GM18870 (cell line): ENCODE measurements around the gene ZNF853.
"Not testable (repeated sequence)": the region's sequence is repeated elsewhere in the genome, so short reads cannot be mapped to it uniquely, and the experiment has no call there.

Experiments
- ATAC-seq: cut with Tn5 transposase; IDR thresholded peaks from one replicate; pipeline ENCODE4 v1.9.1; 2021; ENCODE audit warnings: moderate library complexity; ENCODE audit not compliant: unreplicated experiment

ZNF853 gene

DNA sequence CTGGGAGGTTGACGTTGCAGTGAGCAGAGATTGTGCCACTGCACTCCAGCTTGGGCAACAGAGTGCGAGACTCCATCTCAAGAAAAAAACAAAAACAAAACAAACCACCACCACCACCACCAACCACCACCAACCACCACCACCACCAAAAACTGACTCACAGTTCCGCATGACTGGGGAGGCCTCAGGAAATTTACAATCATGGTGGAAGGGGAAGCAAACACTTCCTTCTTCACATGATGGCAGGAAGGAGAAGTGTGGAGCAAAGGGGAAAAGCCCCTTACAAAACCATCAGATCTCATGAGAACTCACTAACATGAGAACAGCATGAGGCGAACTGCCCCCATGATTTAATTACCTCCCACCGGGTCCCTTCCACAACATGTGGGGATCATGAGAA is 19.6 kb downstream of the ZNF853 start:
- ATAC-seq, result not testable (repeated sequence)

DNA sequence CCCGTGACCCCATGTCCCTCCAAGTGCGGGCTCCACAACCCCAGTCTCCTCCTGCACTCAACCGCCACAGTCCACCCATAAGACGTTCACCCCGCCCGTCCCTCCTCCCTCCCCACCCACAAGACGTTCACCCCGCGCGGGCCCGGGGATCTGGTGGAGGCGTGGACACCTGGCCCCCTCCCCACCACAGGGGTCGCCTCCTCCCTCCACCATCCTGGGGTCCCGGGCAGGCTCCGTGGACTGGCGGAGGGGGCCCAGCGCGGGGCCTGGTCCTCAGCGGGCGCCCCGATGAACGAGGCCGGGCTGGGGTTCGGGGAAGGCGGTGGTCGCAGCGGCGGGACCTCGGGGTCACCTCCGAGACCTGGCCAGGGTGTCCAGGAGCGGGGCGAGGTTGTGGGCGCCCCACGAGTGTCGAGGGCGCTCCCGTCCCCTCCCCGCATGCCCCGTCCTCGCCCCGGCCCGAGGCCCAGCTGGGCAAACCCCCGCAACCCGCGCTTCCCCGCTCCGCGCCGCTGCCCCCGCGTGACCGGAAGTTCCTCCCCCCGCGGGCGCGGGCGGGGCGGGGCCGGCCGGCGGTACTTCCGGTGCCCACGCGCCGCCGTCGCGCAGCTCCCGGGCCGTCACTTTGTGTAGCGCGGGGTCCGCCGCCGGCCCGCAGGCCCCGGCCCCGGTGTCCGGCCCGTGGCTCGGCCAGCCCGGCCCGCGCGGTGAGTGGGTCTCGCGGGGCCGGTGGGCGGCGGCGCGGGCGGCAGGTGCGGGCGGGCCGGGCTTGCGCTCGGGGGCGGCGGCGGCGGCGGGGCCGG is 21.5 kb downstream of the ZNF853 start, which contains the start of gene ZNF316:
Gene ZNF316 (plus strand): TSS at position 578 of the 803 bp plus-strand sequence. CDS start 5,092 bp downstream, outside the sequence.
- ATAC-seq, result no peak

DNA sequence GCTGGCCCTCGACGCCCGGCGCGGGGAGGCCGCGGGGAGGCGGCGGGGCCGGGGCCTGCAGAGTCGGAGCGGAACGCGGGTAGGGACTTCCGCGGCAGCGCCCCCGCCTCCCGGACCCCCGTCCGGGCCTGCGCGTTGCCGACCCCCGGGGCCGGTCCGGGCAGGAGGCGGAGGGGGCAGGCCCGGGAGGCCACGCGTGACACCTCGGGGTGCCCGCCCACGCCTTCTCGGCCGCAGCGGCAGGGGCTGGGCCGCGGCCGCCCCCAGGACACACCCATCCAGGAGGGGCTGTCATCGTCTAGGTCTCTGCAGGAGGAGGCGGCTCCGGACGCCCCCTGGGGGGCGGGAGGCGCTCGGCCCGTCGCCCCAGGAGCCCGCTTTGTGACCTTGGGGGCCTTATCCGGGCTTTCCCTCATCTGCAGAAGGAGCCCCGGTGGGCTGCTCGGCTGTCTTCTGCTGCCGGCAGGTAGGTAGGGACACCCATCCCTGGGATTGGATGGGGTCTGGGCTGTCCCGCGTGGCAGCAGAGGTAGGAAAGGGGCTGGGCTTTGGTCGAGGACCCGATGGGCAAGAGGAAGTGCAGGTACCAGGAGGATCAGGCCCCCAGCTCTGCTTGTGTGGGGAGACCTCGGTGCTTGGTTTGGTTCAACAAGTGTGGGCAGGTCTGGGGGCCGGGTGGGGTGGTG is 22.3 kb downstream of the ZNF853 start:
- peak; percentile 50 for ATAC-seq

DNA sequence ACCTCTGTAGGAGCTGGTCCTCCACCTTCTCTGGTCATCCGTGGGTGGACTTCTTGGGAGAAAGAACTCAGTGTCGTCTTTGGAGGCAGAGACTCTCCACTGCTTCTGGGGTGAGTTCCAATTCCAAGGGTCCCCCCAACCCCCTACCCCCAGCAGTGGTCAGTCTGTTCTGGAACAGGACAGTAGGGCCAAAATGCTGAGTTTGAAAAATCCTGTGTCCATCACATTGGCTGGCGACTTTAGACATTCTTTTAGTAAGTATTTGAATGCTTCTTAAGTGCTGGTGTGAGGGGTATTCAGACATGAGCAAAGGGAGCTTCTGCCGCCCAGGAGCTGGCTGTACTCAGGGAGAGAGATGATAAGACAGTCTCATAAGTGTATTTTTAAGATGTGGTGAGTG is 23.6 kb downstream of the ZNF853 start:
- no peak for ATAC-seq

DNA sequence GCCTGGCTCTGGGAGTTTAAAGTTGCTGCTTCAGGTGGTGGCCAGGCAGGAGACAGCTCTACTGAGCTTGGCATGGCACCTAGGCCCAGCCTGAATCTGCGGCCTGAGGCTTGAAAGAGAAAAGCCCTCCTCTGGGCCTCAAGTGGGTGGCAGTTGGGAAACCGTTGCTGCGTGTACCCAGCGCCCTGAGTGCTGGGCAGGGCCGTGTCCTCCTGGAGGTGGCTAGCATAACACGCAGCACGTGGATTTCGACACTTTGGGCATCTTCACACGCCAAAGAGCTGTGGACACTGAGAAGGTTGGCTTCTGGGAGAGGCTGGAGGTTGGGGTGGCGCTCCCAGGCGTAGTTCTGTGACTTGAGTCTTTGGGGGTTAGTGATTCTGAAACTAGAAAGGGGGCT is 24.2 kb downstream of the ZNF853 start:
- ATAC-seq, result no peak

DNA sequence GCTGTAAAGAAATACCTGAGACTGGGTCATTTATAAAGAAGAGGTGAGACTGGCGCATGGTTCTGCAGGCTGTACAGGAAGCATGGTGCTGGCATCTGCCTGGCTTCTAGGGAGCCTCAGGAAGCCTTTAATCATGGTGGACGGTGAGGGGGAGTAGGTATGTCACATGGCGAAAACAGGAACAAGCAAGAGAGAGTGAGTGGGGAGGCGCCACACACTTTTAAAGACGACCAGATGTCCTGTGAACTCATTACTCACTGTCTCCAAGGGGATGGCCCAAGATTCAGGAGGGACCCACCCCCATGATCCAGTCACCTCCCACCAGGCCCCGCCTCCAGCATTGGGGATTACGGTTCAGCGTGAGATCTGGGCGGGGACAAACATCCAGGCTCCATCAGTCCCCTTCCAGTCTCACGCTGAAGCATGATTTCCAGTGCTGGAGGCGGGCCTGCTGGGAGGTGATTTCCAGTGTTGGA is 24.9 kb downstream of the ZNF853 start:
- no peak for ATAC-seq

DNA sequence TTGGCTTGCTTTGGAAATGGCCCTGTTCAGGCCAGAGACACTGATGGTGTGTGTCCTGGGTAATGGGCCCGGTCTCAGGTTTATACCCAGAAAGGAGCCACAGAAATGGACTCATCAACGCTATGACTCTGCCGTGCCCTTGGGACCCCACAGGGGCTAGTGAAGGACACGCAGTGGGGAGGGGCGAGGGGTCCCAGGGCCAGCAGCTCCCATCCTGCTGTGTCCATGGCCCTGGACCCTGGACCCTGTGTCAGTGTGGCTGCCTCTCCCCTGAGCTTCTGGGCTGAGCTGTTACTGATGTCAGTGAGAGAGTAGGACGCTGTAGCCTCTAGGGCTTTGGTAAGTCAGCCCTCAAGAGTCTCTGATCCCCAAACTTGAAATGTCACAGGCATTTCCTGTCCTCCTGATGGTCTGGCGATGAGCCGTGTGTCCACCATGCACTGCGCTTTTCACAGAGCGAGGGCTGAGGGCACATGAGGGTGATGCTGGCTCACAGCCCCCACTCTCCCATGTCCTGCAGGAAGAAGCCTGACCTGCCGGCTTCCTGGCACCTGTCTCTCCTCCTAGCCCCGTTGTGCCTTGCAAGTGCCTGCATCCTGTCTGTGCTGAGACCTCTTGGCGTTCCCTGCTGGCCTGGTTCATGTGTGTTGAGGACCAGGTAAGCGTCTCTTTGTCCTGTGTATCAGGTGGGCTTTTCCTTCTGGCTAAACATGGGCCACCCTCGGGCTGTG is 26.1 kb downstream of the ZNF853 start:
- no peak for ATAC-seq

DNA sequence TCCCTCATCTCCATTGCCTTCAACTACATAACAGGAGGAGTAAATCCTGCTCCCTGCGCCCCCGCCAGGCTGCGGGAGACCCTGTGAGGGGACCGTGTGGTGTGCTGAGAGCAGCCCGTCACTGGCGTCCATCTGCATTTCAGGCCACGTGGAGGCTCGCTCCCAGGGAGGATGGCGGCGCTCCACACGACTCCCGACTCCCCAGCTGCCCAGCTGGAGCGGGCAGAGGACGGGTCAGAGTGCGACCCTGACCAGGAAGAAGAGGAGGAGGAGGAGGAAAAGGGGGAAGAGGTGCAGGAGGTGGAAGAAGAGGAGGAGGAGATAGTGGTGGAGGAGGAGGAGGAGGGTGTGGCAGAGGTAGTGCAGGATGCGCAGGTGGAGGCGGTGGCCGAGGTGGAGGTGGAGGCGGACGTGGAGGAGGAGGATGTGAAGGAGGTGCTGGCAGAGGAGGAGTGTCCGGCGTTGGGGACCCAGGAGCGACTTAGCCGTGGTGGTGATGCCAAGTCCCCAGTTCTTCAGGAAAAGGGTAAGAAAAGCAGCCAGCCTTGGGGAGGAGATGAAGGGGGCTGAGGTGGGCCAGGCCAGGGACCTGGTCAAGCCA is 26.9 kb downstream of the ZNF853 start:
- no peak for ATAC-seq

DNA sequence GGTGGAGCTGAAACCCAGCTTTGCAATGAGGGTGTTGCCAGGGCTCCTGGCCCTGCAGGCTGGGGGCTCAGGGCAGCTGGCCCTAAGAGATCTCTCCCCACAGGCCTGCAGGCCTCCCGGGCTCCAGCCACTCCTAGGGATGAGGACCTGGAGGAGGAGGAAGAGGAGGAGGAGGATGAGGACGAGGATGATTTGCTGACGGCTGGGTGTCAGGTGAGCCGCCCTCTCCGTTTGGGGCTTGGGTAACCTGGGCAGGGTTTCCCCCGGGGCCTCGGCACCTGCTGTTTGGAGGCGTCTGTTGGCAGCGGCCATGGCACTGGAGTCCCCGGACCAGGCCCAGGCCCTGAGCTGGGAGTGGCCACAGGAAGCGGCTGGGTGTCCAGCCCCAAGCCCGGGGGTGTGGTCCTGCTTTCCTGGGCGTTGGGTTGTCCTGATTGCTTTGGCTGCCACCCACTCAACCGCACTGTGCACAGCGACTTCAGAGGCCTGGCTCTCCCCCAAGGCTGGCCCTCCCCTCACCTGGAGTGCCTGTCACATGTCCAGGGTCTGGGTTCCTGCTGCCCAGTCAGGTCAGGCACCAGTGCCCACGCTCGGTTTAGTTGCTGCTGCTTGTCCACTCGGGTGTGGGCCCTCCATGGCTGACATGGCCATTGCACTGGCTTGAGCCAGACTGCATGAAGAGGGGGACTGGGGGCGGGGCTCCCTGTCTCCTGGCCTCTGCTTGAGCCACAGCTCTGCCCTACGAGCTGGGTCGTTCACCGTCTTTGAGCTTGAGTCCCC is 27.6 kb downstream of the ZNF853 start:
- ATAC-seq, result no peak

DNA sequence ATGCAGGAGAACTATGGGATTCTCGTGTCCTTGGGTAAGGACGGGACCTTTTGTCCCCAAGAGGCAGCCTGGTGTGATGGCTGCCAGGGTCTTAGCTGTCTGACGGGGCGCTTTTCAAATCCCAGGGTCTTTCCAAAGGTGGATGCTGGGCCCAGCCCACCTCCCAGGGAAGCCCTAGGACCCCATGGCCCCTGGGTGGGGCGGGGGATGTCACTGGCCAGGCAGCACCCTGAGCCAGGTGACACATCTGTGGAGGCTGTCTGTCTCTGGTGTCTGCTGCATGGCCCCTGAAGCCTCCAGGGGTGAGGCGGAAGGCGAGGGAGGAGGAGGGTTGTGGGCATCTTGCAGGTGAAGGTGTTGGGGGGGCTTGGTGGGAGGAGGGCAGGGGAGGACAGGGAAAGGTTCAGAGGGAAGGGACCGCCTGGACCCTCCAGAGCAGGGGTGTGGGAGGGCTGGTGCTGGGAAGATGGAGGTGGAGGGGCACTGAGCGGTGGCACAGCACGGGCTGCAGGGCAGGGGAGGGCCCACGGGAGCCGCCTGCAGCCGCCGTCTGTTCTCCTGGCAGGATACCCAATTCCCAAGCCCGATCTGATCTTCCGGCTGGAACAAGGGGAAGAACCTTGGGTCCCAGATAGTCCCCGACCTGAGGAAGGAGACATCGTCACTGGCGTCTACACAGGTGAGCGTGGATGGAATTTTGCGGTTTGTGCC is 28.7 kb downstream of the ZNF853 start:
- no peak for ATAC-seq

DNA sequence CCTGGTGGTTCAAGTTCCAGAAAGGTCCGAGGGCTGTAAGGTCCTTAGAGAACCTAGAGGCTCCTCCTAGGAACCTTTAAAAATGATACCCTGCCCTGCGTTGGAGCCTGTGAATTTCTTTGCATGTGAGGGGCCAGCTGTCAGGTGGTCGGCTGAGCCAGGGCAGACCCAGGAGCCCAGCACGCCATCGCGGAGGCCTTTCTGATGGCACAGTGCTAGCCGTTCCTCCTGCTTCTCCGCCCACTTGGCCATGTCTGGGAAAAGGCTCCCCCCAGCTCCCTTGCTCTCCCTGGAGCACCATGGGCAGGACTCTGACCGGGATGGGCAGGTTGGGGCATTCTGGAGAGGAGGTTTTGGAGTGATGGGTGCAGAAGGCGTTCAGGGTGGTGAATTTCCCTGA is 29.3 kb downstream of the ZNF853 start:
- no peak for ATAC-seq

DNA sequence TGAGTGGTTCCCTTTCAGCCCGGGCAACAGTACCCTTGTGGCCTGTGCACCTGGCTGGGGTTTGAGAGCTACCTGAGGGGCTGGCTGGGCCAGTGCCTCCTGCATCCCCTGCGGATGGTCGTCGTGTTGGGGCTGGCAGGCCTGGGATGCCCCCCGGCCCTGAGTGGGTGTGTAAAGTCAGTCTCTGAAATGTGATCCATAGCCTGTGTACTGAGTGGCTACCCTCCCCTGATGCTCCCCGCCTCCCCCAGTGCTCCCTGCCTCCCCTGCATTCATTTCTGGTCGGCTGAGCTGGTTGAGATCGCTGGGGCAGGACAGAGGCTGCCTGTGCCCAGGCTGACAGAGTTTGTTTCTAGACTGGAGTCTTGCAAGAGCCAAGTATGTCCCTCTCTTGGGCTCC is 31.1 kb downstream of the ZNF853 start:
- ATAC-seq, result no peak

DNA sequence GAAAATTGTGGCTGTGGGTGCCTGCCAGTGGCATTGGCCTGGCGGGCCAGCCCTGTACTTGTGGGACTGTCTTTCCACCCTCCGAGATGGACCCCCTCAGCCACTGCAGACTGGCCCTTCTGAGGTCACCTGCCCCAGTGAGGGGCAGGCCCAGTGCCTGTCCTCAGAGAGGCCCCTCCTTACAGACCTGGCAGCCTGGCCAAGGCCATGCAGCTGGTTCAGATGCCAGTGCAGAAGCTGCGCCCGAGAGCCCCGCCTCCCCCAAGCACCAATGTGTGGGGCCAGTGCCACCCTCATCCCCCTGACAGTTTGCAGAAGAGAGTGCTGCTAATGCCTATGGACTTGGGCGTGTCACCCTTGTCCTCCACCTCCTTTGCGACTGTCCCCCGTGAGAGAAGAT is 31.7 kb downstream of the ZNF853 start:
- ATAC-seq, result no peak

DNA sequence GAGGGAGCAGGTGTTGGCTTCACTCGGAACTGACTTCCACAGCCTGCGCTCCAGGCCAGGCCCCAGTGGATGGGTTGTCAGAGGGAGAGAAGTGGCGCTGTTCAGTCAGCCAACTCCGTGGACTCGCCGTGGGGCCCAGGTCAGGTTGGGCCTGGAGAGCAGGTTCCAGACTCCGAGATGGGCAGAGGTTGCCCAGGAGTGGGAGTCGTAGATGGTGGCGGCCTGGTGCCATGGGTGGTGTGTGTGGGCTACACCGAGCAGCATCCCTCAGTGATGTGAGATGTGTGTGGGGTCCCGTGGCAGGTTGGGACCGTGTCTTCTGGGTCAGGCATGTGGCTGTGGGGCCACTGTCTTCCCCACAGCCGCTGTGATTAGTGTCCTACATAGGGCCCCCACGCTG is 32.1 kb downstream of the ZNF853 start:
- ATAC-seq, result no peak

DNA sequence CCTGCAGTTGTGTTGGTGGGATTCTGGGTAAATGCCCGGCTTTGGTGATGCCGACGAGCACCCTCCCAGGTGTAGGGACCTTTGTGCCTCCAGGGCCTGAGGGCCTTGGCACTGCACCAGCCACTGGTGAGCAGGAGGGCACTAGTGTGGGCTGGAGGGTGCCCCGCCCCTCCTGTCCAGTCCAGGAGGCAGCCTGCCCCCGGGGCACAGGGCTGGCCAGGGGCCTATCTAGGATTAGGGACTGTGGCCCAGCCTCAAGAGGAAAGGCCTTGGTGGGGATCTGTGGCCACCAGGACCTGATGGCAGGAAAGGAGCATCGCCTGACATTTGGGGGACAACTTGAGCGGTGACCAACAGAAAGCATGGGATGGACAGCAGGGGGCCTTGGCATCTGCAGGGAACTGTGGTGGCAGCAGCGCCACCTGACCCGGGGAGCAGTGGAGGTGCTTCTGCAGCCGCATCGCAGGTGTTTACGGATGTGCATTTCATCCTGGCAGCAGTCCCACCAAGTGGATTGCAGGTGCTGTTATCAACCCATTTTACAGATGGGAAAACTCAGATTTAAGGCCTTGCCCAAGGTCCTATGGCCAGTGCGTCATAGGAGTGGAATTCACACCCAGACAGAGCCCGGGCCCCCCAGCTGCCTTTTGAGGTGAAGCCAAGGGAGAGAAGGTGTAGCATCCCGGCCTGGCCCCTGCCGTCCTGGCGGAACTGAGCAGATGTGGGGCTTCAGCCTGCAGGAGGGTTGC is 32.8 kb downstream of the ZNF853 start:
- ATAC-seq, result no peak

DNA sequence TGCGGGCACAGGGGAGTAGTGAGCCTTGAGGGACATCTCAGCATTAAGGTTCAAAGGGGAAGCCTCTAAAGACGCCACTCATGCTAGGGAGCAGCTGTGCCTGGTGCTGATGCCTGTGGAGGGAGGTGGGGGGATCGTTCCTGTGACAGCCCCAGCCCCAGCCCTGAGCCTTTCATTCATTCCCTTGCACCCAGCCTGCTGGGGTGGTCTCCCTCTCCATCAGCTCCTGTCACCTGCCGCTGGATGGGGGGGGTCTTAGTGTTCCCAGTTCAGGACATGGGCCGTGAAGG is 33.4 kb downstream of the ZNF853 start:
- no peak for ATAC-seq

DNA sequence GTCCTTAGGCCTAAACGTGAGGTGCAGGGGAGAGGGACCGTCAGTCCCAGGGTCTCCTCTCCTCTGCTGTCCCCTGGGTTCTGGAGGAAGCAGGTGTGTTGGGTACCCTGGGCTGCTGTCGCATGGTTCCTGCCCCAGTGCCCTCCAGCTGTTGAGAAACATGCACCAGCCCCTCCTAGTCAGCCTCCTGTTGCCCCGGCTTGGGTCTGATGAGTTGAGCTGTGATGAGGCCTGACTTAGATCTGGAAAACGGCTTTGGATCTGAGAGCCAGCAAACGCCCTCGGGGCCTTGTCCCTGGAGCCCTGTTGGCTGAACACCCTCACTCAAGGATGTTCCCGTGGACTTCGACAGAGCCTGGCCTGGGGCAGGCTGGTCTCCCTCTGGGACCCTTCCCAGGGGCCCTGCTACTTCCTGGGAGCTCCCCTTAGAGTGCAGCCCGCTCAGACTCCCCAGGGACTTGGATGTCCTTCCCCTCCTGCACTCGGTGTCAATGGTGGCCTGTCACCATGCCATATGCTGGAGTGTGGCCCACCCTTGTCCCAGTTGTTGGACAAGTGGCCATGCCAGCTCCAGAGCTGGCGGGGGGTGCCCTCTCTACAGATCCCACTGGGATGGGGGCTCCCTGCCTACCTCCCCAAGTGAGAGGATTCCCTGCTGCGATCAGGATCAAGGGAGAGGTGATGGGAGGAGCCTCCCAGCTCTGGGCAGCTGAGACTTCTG is 34.0 kb downstream of the ZNF853 start:
- no peak for ATAC-seq

DNA sequence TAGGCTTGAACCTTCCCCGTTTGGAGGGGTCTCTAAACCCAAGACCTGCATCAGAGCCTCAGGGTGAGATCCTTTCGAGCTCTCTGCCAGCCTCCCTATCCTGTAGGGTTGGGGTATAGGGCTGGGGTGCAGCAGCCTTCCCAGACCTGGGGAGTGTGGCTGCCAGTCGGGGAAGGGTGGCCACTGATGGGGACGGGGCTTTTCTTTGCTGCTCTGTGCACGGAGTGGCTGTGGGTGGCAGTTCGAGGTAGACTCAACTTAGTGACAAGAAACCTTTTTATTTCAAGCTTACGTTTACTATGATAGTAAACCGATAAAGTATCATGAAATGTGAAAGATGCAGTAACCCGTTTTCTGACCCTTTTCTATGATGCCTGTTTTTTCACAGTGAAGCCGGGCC is 34.7 kb downstream of the ZNF853 start:
- no peak for ATAC-seq
